Progenitor cell of endocrine pancreas (in vitro differentiated cells): ENCODE measurements around the gene SIRT6. TPM values are rescaled to one million over a fixed set of nuclear protein-coding genes. Genes with fewer than 3 reads are reported as not detected.
A peak's percentile ranks its signal among the peaks of the same experiment; 100 is the strongest.

Experiments used
- DNase-seq: peaks from one replicate; pipeline ENCODE4 v3.0.0; 2021; ENCODE audit warnings: low spot score; ENCODE audit not compliant: unreplicated experiment
- H3K27ac Mint-ChIP-seq: 2 replicates; pipeline ENCODE4 v1.8.0; 2021; ENCODE audit warnings: mild to moderate bottlenecking, moderate library complexity, mixed read lengths
- H3K27me3 Mint-ChIP-seq: 2 replicates; pipeline ENCODE4 v1.8.0; 2021; ENCODE audit warnings: mixed read lengths
- H3K36me3 Mint-ChIP-seq: 2 replicates; pipeline ENCODE4 v1.8.0; 2022; ENCODE audit warnings: mixed read lengths; ENCODE audit not compliant: insufficient read depth
- H3K4me1 Mint-ChIP-seq: 2 replicates; pipeline ENCODE4 v1.8.0; 2021; ENCODE audit warnings: low read depth, mixed read lengths
- H3K4me3 Mint-ChIP-seq: 2 replicates; pipeline ENCODE4 v1.8.0; 2021; ENCODE audit warnings: low read depth, mild to moderate bottlenecking, moderate library complexity, mixed read lengths
- H3K9me3 Mint-ChIP-seq: 2 replicates; pipeline ENCODE4 v1.8.0; 2021; ENCODE audit warnings: low read depth, mixed read lengths
- total RNA-seq: library from RNA; stranded (reverse); gene quantifications from 2 replicates; pipeline ENCODE4 v1.2.1, GENCODE V29; 2021
- TF ChIP-seq, protein P1 (sequence below): fragments of 200-600 bp; sonication (generic); IDR thresholded peaks from one replicate; pipeline ENCODE4 v1.5.0; 2021; ENCODE audit warnings: antibody characterized with exemption, mild to moderate bottlenecking; ENCODE audit not compliant: unreplicated experiment

Gene SIRT6
- total RNA-seq, 1 donor from 2014 or later: 33.2 TPM

DNA sequence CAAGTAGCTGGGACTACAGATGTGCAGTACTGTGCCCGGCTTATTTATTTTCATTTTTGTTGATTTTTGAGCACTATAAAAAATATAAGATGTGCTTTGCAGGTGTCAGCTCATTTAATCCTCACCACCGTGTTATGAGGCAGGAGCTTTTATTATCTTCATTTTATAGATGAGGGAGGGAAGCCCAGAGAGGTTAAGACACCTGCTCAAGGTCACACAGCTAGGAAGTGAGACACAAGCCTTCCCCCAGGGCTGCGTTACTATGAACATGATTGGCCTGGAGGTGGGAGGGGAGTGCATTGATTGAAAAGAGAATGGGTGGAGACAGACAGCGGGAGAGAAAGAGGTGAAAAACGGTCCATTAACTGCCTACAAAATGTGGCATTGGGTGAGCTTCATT is 7.3 kb upstream of the SIRT6 start:
- H3K36me3 Mint-ChIP-seq: no peaks in the 10 kb centered on the region
- H3K27me3 Mint-ChIP-seq: peaks cover 19% of the 10 kb centered on the region
- DNase-seq: no peak
- H3K4me1 Mint-ChIP-seq: no peaks in the 10 kb centered on the region
- H3K9me3 Mint-ChIP-seq: no peaks in the 10 kb centered on the region
- no peak overlapping the region for H3K4me3 Mint-ChIP-seq
- no peak overlapping the region for H3K27ac Mint-ChIP-seq
- TF ChIP-seq, protein P1, sequence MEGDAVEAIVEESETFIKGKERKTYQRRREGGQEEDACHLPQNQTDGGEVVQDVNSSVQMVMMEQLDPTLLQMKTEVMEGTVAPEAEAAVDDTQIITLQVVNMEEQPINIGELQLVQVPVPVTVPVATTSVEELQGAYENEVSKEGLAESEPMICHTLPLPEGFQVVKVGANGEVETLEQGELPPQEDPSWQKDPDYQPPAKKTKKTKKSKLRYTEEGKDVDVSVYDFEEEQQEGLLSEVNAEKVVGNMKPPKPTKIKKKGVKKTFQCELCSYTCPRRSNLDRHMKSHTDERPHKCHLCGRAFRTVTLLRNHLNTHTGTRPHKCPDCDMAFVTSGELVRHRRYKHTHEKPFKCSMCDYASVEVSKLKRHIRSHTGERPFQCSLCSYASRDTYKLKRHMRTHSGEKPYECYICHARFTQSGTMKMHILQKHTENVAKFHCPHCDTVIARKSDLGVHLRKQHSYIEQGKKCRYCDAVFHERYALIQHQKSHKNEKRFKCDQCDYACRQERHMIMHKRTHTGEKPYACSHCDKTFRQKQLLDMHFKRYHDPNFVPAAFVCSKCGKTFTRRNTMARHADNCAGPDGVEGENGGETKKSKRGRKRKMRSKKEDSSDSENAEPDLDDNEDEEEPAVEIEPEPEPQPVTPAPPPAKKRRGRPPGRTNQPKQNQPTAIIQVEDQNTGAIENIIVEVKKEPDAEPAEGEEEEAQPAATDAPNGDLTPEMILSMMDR: no peak

DNA sequence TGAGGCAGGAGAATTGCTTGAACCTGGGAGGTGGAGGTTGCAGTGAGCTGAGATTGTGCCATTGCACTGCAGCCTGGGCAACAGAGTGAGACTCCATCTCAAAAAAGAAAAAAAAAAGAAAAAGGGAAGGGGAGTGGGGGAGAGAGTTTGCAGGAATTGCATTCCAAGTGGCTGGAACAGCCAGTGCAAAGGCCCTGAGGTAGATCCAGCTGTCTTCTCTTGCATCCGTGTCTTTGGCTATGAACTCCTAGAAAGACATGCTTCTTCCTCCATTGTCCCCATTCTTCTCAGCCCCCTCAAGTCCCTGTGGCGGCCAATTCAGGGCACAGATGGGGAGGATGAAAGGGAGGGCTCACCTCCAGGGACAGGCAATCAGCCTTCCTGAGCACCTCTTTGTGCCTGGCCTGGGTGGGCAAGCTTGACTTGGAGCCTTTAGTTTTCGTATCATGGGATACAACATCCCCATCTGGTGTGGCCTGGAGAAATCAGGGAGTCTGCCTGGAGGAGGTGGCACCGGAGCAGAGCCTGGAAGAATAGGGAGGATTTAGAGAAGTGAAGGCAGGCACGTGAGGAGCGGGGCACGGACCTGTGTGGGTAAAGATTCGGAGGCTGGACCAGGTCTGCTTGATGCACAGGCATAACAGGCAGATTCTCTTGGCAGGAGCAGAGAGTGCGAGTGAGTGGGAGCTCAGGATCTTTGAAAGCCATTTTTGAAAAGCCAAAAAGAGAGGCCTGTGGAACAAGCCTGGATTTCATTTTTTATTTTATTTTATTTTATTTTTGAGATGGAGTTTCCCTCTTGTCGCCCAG is 5.2 kb upstream of the SIRT6 start:
- DNase-seq: no peak
- H3K27me3 Mint-ChIP-seq: peaks cover 6% of the 10 kb centered on the region
- no peaks in the 10 kb centered on the region for H3K36me3 Mint-ChIP-seq
- H3K27ac Mint-ChIP-seq: no peak overlapping the region
- TF ChIP-seq, protein P1: no peak
- H3K9me3 Mint-ChIP-seq: no peaks in the 10 kb centered on the region
- no peak overlapping the region for H3K4me3 Mint-ChIP-seq
- H3K4me1 Mint-ChIP-seq: peaks cover 4% of the 10 kb centered on the region

DNA sequence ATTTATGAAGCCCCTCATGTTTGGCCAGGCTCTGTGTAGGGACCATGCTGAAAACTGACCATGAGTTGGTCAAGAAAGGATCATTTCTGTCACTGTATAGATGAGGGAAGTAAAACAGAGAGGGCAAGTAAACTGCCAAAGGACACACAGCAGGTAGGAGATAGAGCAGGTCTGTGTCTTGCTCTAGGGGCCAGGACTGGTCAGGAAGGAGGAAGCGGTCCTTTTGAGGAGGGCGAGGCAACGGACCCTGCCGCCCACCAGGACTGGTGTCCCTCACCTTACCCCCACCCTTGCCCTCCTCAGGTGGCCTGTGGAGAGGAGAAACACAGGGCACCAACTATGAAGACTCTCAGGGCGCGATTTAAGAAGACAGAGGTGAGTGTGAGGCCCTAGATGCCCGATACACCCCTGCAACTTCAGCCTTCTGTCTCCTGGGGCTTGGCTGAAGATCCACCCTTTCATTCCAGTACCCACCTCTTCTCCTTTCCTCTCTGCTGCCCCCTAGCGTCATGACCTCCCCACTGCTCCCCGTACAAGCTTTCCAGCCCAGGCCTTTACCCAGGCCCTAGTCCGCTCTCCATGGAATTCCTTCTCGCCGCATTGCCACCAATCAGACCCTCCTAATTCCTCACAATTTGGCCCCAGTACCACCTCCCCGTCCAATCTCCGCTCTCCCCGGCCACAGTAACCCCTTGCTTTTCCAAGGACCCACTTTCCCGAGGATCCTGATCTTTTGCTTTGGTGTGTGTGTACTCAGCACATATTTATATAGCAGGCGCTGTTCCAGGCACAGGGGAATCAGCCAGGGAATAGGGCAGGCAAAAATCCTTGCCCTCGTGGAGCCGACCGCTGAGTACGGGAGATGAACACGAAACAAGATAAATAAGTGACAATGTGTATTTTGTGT is 4.0 kb upstream of the SIRT6 start:
- peak; percentile 75 for DNase-seq
- H3K27ac Mint-ChIP-seq: no peak overlapping the region
- peaks cover 8% of the 10 kb centered on the region for H3K4me1 Mint-ChIP-seq
- TF ChIP-seq, protein P1: peak; percentile 85
- H3K9me3 Mint-ChIP-seq: no peaks in the 10 kb centered on the region
- peaks cover 6% of the 10 kb centered on the region for H3K27me3 Mint-ChIP-seq
- no peak overlapping the region for H3K4me3 Mint-ChIP-seq
- no peaks in the 10 kb centered on the region for H3K36me3 Mint-ChIP-seq

DNA sequence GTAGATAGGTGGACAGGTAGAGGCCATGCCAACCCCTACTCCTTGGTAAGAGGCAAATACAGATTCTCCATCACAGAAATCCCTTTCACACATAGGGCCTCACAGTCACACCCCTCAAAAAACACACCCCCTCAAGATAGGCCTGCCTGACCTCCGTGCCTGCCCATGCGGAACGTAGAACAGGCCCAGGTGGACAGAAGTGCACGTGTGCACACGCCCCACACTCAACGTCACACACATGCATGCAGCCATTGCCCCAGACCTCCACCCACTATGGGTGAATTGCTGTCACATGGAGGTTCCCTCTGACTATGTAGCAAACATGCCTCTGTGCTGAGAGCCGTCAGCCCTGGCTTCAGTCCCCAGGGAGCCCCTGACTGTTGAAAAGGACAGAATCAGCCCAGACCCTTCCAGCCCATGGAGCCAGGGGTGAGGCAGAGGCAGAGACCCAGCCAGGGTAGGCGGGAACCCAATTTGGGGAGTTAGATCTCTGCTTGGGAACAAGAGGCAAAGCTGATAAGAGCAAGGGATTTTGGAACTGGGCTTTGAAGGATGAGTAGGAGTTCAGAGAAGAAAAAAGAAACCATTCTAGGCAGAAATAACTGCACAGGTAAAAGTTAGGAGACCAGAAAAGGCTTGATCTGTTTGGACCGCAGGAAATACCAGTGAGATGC is 3.2 kb upstream of the SIRT6 start:
- TF ChIP-seq, protein P1: no peak
- Mint-ChIP-seq H3K27ac (no peak overlapping the region), H3K4me3 (no peak overlapping the region)

More for the DNA sequence above, 3.2 kb upstream of the SIRT6 start:
- DNase-seq: no peak
- H3K27me3 Mint-ChIP-seq: peaks cover 6% of the 10 kb centered on the region
- no peaks in the 10 kb centered on the region for H3K36me3 Mint-ChIP-seq
- H3K9me3 Mint-ChIP-seq: no peaks in the 10 kb centered on the region
- peaks cover 11% of the 10 kb centered on the region for H3K4me1 Mint-ChIP-seq
